Measurements from ENCODE around the gene TRIM46.
"Not testable (repeated sequence)": the region's sequence is repeated elsewhere in the genome, so short reads cannot be mapped to it uniquely, and the experiment has no call there.

Gene TRIM46

GRCh38 chr1:155226910-155227260, 53.2 kb downstream of the TRIM46 start:
- peak; percentile 67 for DNase-seq
- H3K27me3 ChIP-seq, result no peaks in the 10 kb centered on the region
- peaks cover 4% of the 10 kb centered on the region; the same call in 1 of the 2 replicates for H3K36me3 ChIP-seq
- TF ChIP-seq, protein P1, sequence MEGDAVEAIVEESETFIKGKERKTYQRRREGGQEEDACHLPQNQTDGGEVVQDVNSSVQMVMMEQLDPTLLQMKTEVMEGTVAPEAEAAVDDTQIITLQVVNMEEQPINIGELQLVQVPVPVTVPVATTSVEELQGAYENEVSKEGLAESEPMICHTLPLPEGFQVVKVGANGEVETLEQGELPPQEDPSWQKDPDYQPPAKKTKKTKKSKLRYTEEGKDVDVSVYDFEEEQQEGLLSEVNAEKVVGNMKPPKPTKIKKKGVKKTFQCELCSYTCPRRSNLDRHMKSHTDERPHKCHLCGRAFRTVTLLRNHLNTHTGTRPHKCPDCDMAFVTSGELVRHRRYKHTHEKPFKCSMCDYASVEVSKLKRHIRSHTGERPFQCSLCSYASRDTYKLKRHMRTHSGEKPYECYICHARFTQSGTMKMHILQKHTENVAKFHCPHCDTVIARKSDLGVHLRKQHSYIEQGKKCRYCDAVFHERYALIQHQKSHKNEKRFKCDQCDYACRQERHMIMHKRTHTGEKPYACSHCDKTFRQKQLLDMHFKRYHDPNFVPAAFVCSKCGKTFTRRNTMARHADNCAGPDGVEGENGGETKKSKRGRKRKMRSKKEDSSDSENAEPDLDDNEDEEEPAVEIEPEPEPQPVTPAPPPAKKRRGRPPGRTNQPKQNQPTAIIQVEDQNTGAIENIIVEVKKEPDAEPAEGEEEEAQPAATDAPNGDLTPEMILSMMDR (IDR thresholded peaks at IDR 0.05; ENCODE audit: low read depth, low read length), result no peak
- peaks cover 8% of the 10 kb centered on the region for H3K4me1 ChIP-seq
- H3K4me3 ChIP-seq (ENCODE audit: low read depth, low read length), result peak overlapping the region; percentile 70
- H3K9me3 ChIP-seq, result no peaks in the 10 kb centered on the region

DNA sequence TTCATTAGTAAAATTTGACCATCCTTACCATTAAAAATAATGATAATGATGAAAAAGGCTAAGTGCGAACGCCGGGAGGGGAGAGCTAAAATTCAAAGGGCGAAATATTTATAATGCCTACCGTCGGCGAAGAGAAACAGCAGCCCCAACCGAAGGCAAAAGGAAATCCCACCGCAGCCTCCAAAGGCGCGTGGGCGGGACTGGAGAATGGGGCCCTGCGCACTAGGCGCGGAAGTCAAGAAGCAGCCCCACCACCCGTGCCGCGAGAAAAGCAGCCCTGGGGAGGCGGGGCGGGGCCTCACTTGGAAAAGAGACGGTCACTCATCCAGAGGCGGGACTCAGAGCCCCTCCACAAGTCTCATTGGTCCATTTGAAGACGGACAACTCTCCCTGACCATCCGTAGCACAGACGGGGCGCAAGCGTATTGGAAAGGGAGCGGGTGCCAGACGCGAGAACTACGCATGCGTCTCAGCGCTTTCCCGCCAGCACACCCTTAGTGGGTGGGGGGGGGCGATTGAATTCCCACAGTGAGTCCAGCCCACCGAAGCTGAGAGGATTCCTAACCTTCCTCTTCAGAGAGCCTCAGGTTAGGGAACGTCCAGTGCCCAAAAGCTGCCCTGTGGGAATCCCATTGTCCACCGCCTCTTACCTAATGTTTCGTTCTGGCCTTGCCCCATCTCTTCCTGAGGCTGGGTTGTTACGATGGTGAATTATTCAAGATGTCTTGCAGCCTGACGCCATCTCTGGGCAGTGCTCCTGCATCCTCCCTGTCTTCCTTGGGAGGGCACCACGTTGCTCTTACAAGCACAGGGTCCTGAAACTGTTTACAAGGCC, 53.8 kb downstream of the TRIM46 start:
- Histone ChIP-seq H3K4me3 (ENCODE audit: low read depth, low read length) (peak overlapping the region; percentile 70), H3K4me1 (peaks cover 8% of the 10 kb centered on the region), H3K36me3 (peaks cover 4% of the 10 kb centered on the region; the same call in 1 of the 2 replicates), H3K27me3 (no peaks in the 10 kb centered on the region), H3K9me3 (no peaks in the 10 kb centered on the region)
- TF ChIP-seq, protein P1 (IDR thresholded peaks at IDR 0.05; ENCODE audit: low read depth, low read length), result no peak
- DNase-seq, result peak; percentile 99

GRCh38 chr1:155228096-155228427, 54.4 kb downstream of the TRIM46 start:
- Histone ChIP-seq H3K36me3 (peaks cover 4% of the 10 kb centered on the region; the same call in 1 of the 2 replicates), H3K9me3 (no peaks in the 10 kb centered on the region), H3K4me1 (peaks cover 8% of the 10 kb centered on the region), H3K4me3 (ENCODE audit: low read depth, low read length) (peak overlapping the region; percentile 61), H3K27me3 (no peaks in the 10 kb centered on the region)
- no peak for DNase-seq
- TF ChIP-seq, protein P1 (IDR thresholded peaks at IDR 0.05; ENCODE audit: low read depth, low read length), result no peak

- H3K36me3 ChIP-seq; H3K4me3 ChIP-seq (ENCODE audit: low read depth, low read length); DNase-seq; H3K9me3 ChIP-seq; H3K27me3 ChIP-seq; H3K4me1 ChIP-seq: not testable (repeated sequence)
Observed at GRCh38 chr1:155231302-155231701, 57.7 kb downstream of the TRIM46 start.

- H3K4me1 ChIP-seq; H3K27me3 ChIP-seq; DNase-seq; H3K4me3 ChIP-seq (ENCODE audit: low read depth, low read length); H3K36me3 ChIP-seq; H3K9me3 ChIP-seq: not testable (repeated sequence)
Observed at GRCh38 chr1:155232001-155232978, 58.6 kb downstream of the TRIM46 start.

DNA sequence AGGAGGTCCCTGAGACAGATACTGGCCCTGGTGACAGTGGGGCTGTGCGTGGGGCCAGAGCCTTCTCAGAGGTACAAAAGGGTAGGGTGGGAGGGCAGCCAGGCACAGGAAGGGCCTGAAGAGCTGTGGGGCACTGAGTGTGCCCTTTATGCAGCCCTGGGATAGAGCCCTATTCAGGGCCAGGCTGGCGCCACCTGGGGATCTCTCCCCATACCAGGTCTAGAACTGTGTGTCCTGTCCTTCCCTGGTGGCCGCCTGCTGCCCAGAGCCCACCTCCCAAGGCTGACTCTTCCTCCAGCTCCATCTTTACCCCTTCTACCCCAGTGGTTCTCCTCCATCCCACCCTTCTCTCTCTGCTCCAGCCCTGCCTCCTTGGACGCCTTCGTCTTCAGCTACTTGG, 59.9 kb downstream of the TRIM46 start:
- not testable (repeated sequence) for DNase-seq; H3K27me3 ChIP-seq; H3K36me3 ChIP-seq; H3K4me1 ChIP-seq; H3K4me3 ChIP-seq (ENCODE audit: low read depth, low read length); H3K9me3 ChIP-seq

All from BE2C (cell line).